CD4-positive, alpha-beta T cell treated with Interleukin-1 beta for 1 hour (primary cell): ENCODE results near the gene OTOG.
A peak's percentile ranks its signal among the peaks of the same experiment; 100 is the strongest.

ENCODE experiments used
- DNase-seq, 2 donors: peaks; one replicate each; pipeline ENCODE4 v3.0.0-alpha.2; 2020 to 2022

OTOG gene

GRCh38 chr11:17543041-17543440 is 4.0 kb upstream of the OTOG start:
- DNase-seq, result no peak

- no peak for DNase-seq
Measured at GRCh38 chr11:17543574-17544180, 3.4 kb upstream of the OTOG start.

- peak in 1 of 2 donors; percentile 8 for DNase-seq
Measured at GRCh38 chr11:17544181-17544622, 2.9 kb upstream of the OTOG start, which contains the start of gene USH1C. Gene USH1C (minus strand): TSS chr11:17544416. CDS start chr11:17544307, 109 bp downstream.

GRCh38 chr11:17546240-17546639 is 819 bp upstream of the OTOG start:
- DNase-seq, result no peak

GRCh38 chr11:17547932-17548331 is 873 bp downstream of the OTOG start:
- DNase-seq, result no peak

- no peak for DNase-seq
Measured at GRCh38 chr11:17548444-17548843, 1.4 kb downstream of the OTOG start.

GRCh38 chr11:17550450-17551346 is 3.6 kb downstream of the OTOG start:
- DNase-seq, result no peak

- no peak for DNase-seq
Measured at GRCh38 chr11:17551347-17552040, 4.4 kb downstream of the OTOG start.

GRCh38 chr11:17552041-17552355 is 4.9 kb downstream of the OTOG start:
- DNase-seq, result no peak

GRCh38 chr11:17552392-17553248 is 5.6 kb downstream of the OTOG start:
- no peak for DNase-seq

- no peak for DNase-seq
Measured at GRCh38 chr11:17553249-17553546, 6.1 kb downstream of the OTOG start.

- no peak for DNase-seq
Measured at GRCh38 chr11:17554487-17554886, 7.4 kb downstream of the OTOG start.

GRCh38 chr11:17556999-17557398 is 9.9 kb downstream of the OTOG start:
- DNase-seq, result no peak

- no peak for DNase-seq
Measured at GRCh38 chr11:17558025-17558780, 11.1 kb downstream of the OTOG start.

GRCh38 chr11:17558916-17559315 is 11.9 kb downstream of the OTOG start:
- DNase-seq, result no peak

GRCh38 chr11:17559341-17560087 is 12.5 kb downstream of the OTOG start:
- no peak for DNase-seq

GRCh38 chr11:17560281-17561110 is 13.4 kb downstream of the OTOG start:
- no peak for DNase-seq

- DNase-seq, result no peak
Measured at GRCh38 chr11:17561111-17561415, 14.0 kb downstream of the OTOG start.

GRCh38 chr11:17561526-17561925 is 14.5 kb downstream of the OTOG start:
- no peak for DNase-seq

- no peak for DNase-seq
Measured at GRCh38 chr11:17563231-17563646, 16.2 kb downstream of the OTOG start.
